Liver (tissue), 3 donors: Measurements from ENCODE around the gene TMPRSS11F.

Experiments used
- CTCF ChIP-seq: fragments of 150-350 bp; IDR thresholded peaks from 2 replicates; pipeline ENCODE4 v1.5.1; 2017; ENCODE audit warnings: improper control_type of control experiment, low read depth, low read length; ENCODE audit not compliant: missing input control
- EGR1 ChIP-seq, 2 donors: IDR thresholded peaks; 2 replicates each; pipeline ENCODE4 v1.6.1; 2016 to 2018; ENCODE audit warnings: antibody characterized with exemption in 2 of 2, low read depth in 2 of 2
- HNF4G ChIP-seq: IDR thresholded peaks from 2 replicates; pipeline ENCODE4 v1.6.1; 2016; ENCODE audit warnings: antibody characterized with exemption
- JUND ChIP-seq, 2 donors: IDR thresholded peaks; 2 replicates each; pipeline ENCODE4 v1.6.1; 2016; ENCODE audit warnings: antibody characterized with exemption in 2 of 2
- RAD21 ChIP-seq, 2 donors: IDR thresholded peaks; 2 replicates each; pipeline ENCODE4 v1.6.1; 2016; ENCODE audit warnings: antibody characterized with exemption in 2 of 2, mild to moderate bottlenecking in 2 of 2
- REST ChIP-seq: IDR thresholded peaks from 2 replicates; pipeline ENCODE4 v1.6.1; 2016; ENCODE audit warnings: antibody characterized with exemption, mild to moderate bottlenecking
- SP1 ChIP-seq: IDR thresholded peaks from 2 replicates; pipeline ENCODE4 v1.6.1; 2018; ENCODE audit warnings: antibody characterized with exemption, mild to moderate bottlenecking
- YY1 ChIP-seq: IDR thresholded peaks from 2 replicates; pipeline ENCODE4 v1.6.1; 2016; ENCODE audit warnings: antibody characterized with exemption, mild to moderate bottlenecking
- ZBTB33 ChIP-seq: IDR thresholded peaks from 2 replicates; pipeline ENCODE4 v1.6.1; 2016; ENCODE audit warnings: antibody characterized with exemption
- donor health status: healthy.
- donor health status: healthy.

- no peak for TF ChIP-seq RAD21 (IDR thresholded peaks at IDR 0.05)
- no peak for TF ChIP-seq CTCF
- no peak for TF ChIP-seq HNF4G
- no peak for TF ChIP-seq REST
- TF ChIP-seq SP1 = no peak
- no peak for TF ChIP-seq YY1
- TF ChIP-seq JUND (IDR thresholded peaks at IDR 0.05) = no peak
- TF ChIP-seq ZBTB33 = no peak
- TF ChIP-seq EGR1 (IDR thresholded peaks at IDR 0.05; ENCODE audit: low read depth in 2 of 2) = no peak
Observed at GRCh38 chr4:68062501-68062900, 67.2 kb downstream of the TMPRSS11F start.
